ENCODE results near the gene ATP6V0A1.

Gene ATP6V0A1

GRCh38 chr17:42514279-42514678 is 55.6 kb downstream of the ATP6V0A1 start:
- ChIA-PET CTCF (no interaction called here), POLR2A (ENCODE audit: low non-redundant PET) (no interaction called here)
- H3K27ac ChIP-seq: peak overlapping the region; percentile 32
- no peak for TF ChIP-seq CTCF (conservative IDR thresholded peaks at IDR 0.05; ENCODE audit: low read depth)
- no peak for DNase-seq (ENCODE audit: low spot score)

- no peak for DNase-seq (ENCODE audit: low spot score)
- peak overlapping the region; percentile 32 for H3K27ac ChIP-seq
- POLR2A ChIA-PET (ENCODE audit: low non-redundant PET): no interaction called here
- no peak for TF ChIP-seq CTCF (conservative IDR thresholded peaks at IDR 0.05; ENCODE audit: low read depth)
- CTCF ChIA-PET: no interaction called here
These were observed 56.2 kb downstream of the ATP6V0A1 start for GRCh38 chr17:42514867-42515266.

GRCh38 chr17:42517516-42517915 is 58.8 kb downstream of the ATP6V0A1 start:
- ChIA-PET CTCF (interaction anchor here (0.5 to 2.4 kb wide), 8 partner anchors 10 to 197 kb away, joined by 3 to 14 read pairs (median 4); no protein-coding TSS in a partner anchor), POLR2A (ENCODE audit: low non-redundant PET) (no interaction called here)
- H3K27ac ChIP-seq: peak overlapping the region; percentile 97
- peak; percentile 94 for TF ChIP-seq CTCF (conservative IDR thresholded peaks at IDR 0.05; ENCODE audit: low read depth)
- peak; percentile 92 for DNase-seq (ENCODE audit: low spot score)

- peak overlapping the region; percentile 97 for H3K27ac ChIP-seq
- DNase-seq (ENCODE audit: low spot score): peak; percentile 84
- TF ChIP-seq CTCF (conservative IDR thresholded peaks at IDR 0.05; ENCODE audit: low read depth): no peak
- ChIA-PET POLR2A (ENCODE audit: low non-redundant PET) (interaction anchor here (1.5 kb wide), 1 partner anchor 95 kb away, joined by 4 read pairs; the partner anchor contains the start of gene CAVIN1), CTCF (interaction anchor here (0.5 to 2.4 kb wide), 10 partner anchors 9 to 197 kb away, joined by 3 to 14 read pairs (median 4); no protein-coding TSS in a partner anchor)
These were observed 59.5 kb downstream of the ATP6V0A1 start for GRCh38 chr17:42518046-42518754.

- peak overlapping the region; percentile 97 for H3K27ac ChIP-seq
- POLR2A ChIA-PET (ENCODE audit: low non-redundant PET): interaction anchor here (1.0 to 1.5 kb wide), 2 partner anchors 32 to 96 kb away, joined by 3 to 4 read pairs; partner anchors contain the start of gene CAVIN1
These were observed 60.3 kb downstream of the ATP6V0A1 start for GRCh38 chr17:42518755-42519545.

More at GRCh38 chr17:42518755-42519545, 60.3 kb downstream of the ATP6V0A1 start:
- no peak for TF ChIP-seq CTCF (conservative IDR thresholded peaks at IDR 0.05; ENCODE audit: low read depth)
- DNase-seq (ENCODE audit: low spot score): peak; percentile 29
- CTCF ChIA-PET: interaction anchor here (0.6 to 2.4 kb wide), 4 partner anchors 8 to 207 kb away, joined by 3 to 14 read pairs (median 4); no protein-coding TSS in a partner anchor
